Retina (tissue), 1 donor: Measurements from ENCODE around the gene GREB1.

Source experiments
- DNase-seq: peaks from one replicate; pipeline ENCODE4 v3.0.0-alpha.2; 2016

The GREB1 gene

DNA sequence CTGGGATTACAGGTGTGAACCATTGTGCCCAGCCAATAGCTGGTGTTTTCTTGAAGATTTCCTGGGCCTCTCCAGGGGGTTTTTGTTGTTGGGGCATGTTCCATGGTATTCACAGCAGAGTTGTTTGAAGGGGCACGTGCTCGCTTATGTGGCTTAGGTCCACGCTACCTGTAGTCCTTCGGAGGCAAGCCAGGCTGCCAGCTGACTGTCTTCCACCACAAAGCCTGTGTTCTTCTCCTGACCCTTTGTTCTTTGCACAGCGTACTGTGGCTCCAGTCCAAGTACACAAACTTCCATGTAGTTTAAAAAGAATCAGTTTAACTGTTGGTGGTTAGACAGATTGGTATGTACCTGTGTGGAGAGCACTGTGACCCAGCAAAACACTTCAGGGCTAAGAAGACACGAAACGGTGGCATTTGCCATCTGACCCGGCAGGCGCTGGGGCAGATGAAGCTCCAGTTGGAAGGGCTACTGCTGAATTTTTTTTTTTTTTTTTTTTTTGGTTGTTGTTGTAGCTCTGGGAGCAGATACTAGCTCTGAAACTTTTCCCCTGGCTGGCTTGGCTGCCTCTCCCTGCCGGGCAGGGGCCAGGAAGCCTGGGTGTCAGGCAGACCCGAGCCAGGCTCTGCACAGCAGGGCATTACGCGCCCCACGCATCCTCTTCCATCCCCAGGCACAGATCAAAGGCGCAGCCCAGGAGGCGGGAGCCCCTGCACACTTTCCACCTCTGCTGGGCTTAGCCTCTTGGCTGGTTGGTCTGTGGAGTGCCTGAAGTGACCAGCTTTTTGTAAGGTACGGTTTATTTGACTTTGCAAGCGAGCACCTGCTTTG is 5.7 kb downstream of the GREB1 start:
- peak; percentile 48 for DNase-seq

GRCh38 chr2:11540148-11540995 is 6.5 kb downstream of the GREB1 start:
- no peak for DNase-seq

GRCh38 chr2:11540996-11541692 is 7.3 kb downstream of the GREB1 start:
- DNase-seq, result no peak

- DNase-seq, result no peak
These were observed 7.9 kb downstream of the GREB1 start for GRCh38 chr2:11541693-11542274.

DNA sequence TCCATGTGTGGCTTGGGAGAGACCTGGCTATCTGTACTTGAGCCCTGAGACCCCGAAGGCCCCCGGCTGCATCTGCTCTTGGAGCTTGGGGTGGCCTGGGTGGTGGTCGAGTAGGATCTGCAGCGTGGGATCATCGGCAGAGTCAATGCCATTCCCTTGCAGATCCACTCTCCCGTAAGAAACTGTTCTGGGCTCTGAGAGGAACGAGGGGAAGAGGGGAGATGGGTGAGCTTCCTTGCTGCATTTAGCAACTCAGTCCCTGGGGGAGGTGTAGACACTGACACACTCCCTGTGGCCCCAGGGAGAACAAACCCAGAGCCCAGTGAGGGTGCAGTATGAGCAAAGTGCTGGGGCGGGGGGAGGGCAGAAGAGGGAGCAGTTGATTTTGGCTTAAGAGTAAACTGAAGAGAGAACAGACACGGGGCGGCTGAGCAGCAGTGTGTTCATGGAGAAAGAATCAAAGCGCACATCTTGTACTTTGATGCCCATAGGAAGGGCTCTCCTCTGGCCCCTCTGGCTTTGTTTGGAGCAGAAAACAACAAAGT is 8.5 kb downstream of the GREB1 start:
- no peak for DNase-seq

DNA sequence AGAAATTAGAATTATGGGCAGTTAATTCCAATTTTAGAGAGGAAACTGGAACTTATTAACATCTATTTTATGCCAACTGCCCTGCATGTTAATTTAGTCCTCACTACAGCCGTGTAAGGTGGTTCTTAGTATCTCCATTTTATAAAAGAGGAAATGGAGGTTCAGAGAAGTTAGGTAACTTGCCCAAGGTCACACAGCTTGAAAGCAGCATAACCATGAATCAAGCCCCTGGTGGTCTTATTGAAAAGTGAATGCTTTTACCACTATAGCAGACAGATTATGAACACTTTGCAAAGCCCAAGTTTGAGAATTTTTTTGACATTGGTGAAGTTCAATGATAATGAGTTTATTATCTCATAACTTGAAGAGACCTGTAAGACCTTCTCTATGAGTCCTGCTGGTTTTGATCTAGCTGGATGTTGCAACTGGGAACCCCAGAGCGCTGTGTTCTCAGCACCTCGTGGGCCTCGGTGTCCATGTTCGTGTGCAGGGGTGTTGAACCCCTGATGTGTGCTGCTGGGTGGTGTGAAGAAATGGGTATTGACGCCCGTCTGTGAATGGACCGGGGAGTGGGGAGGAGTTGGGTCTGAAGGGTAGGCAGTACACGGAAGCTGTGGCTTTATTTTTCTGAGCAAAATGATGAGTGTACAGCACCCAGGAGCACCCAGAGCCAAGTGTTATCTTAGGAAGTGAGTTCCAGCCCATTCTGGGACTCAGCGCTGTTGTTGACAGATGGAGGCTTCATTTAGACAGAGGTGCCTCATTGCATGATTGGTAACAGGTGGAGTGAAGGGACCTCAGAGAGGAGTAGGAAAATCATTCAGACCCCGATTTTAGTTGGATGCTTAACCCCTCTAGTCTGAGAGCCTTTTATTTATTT is 9.7 kb downstream of the GREB1 start:
- DNase-seq, result no peak

DNA sequence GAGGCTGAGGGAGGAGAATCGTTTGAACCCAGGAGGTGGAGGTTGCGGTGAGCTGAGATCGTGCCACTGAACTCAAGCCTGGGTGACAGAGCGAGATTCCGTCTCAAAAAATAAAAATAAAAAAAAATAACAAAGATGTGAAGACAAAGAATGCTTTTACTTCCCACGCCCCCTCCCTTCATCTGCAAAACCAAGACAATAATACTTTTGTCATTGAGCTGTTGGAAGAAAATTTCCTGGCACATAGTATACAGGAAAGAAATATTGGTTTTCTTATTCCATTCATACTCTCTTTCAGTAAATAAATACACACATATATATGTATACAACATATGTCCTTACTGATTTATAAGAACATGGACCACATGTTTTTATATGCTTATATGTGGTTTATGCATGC is 12.2 kb downstream of the GREB1 start:
- DNase-seq, result no peak

- DNase-seq, result no peak
These were observed 14.2 kb downstream of the GREB1 start for GRCh38 chr2:11547912-11548497.

DNA sequence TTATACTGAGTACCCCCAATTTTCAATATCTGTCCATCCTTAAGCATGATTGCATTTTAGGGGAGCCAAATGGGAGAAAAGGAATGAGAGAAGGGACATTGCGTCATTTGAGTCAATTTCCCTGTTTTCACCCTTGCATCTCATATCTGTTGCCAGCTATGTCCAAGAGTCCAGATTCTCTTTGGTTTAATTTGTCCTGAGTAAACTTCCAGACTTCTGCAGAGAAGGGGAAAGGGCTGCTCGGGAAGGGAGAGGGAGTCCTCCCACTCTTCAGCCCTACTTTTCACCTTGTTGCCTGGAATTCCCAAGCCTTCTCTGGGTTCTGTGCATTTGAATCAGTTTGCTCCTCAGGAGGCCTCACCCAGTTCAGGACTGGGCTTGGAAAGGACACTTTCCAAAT is 16.5 kb downstream of the GREB1 start:
- DNase-seq, result no peak

- no peak for DNase-seq
These were observed 17.2 kb downstream of the GREB1 start for GRCh38 chr2:11550901-11551568.

DNA sequence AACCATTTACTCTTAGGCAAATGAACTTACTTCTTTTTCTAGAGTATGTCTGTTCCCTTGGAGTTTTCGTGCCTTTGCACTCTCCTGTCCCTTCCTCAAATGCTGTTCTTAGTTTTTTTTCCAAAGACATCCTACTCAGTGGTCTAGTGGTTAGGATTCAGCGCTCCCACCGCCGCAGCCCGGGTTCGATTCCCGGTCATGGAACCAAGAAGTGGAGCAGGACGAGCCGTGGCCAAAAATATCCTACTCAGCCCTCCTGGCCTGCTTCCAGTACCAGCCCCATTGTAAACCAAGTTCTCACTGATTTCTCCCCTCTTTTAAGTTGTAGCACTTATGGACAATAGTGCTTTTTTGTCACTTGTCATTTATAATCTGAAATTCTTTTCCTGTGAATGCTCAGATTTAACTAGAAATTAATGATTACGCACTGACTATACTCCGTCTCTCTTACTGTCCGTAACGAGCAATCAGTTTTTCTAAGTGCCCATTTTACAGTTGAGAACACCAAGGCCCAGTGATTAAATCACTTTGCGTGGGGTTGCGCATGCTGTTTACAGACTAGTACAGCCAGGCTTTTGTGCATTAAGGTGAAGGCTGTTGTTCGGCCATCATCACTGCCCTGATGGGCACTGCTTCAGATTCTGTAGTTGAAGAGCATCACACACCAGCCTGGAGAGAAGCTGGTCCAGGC is 17.9 kb downstream of the GREB1 start:
- DNase-seq, result no peak

- no peak for DNase-seq
These were observed 18.4 kb downstream of the GREB1 start for GRCh38 chr2:11552260-11552638.

GRCh38 chr2:11553661-11554398 is 20.0 kb downstream of the GREB1 start:
- peak; percentile 55 for DNase-seq

DNA sequence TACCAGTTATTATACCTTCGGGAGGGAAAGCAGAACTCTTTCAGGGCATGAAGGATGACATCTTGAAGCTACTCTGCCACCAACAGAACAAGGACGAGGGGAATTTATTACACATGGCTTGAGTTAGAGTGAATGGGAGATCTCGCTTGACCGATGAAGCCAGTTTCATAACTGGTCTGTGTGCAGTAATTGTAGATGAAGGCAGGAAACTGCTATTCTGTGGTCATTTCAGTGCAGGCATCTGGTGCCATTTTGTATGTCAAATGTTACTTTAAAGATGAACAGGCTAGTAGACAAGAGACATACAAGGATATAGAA is 20.5 kb downstream of the GREB1 start:
- no peak for DNase-seq

DNA sequence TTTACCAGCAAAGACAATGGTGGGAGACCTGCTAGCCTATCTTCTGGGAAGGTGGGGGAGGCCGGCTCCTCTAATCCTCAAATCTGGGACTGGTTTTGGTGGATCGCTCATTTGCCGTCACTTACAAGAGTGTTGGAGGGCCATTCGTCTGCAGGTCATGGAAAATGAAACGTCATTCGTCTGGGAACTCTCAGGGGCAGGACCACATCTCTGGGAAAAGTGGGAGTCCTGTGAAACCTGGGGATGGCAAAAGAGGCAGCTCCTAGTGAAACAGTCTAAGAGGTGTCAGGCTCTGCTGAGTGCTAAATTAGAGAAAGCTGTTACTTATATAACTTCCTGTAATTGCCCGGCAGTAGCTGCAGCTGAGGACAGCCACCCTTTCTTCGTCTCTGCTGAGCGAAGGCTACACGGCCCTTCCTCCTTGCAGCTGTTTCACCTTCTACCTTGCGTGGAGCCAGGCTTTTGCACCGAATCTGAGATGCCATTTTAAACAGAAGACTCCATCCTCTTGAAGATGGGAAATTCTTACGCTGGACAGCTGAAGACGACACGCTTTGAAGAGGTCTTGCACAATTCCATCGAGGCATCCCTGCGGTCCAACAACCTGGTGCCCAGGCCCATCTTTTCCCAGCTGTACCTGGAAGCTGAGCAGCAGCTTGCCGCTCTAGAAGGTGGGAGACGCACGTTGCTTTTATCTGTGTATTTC is 22.4 kb downstream of the GREB1 start:
- DNase-seq, result no peak

GRCh38 chr2:11558214-11558886 is 24.5 kb downstream of the GREB1 start:
- no peak for DNase-seq

DNA sequence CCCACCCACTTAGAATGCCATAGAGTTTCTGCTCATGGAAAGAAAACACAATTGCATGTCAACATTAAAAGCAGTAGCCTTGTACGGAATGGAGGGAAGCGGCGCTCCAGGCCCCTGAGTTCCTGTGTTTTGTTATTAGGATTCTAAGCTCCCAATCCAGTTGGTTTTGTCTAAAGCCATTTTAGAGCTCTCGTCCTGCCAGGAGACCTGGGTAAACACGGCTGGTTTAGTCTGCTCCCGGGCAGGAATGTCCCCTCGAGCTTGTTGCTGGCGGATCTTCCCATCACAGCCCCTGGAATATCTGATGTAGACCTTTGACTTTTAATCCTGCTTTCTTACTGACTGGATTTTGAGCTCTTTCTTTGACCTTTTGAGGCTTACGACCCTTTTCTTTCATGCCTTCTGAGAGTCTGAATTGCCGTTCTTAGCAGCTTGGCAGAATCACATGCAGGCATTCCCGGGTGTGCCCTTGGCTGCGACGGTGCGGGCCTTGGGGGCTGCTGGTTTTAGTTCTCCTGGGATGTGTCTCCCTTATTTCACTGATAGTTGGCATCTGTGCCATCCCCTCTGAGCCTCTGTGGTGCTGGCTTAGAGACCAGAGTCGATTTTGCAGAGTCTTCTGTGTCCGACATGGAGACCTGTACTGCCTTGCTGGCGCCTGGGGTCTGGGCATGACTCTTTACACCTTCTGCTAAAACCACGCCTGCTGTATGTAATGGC is 25.4 kb downstream of the GREB1 start:
- no peak for DNase-seq

DNA sequence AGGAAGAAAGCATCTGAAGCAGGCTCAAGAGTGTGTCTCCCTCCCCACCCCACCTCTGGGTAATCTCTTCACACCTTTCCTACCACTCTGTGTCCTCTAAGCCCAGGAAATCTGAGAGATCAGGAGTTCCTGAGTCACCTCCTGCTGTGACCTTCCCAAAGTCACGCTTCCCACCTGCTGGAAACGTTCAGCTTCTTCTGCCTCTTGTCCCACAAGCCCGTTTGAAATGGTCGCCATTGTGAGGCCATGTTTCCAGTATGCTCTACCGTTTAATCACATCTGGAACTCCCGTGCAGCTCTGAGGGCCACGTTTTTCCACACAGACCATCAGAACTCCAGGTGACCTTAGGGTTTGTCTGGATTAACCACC is 25.9 kb downstream of the GREB1 start:
- DNase-seq, result no peak
